COLO829 (cell line): ENCODE data around the gene CLPTM1L.
"Not testable (repeated sequence)": the region's sequence is repeated elsewhere in the genome, so short reads cannot be mapped to it uniquely, and the experiment has no call there.

Source experiments
- DNase-seq: peaks from one replicate; pipeline ENCODE4 v3.0.0; 2012; ENCODE audit warnings: low spot score

Gene CLPTM1L

GRCh38 chr5:1312993-1313833 lies 31.7 kb downstream of the CLPTM1L start:
- DNase-seq: no peak

DNA sequence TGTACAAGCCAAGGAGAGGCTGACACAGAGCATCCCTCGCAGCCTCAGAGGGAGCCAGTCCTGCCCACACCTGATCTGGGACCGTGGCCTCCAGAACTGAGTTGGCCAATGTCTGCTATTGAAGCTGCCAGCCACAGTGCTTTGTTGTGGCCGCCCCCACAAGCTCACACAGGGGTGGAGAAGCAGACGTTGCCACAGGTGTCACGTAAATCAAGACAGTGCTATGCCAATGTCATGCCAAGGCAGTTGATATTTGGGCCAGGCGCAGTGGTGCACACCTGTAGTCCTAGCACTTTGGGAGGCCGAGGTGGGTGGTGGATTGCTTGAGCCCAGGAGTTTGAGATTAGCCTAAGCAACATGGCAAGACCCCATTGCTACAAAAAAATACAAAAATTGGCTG lies 32.7 kb downstream of the CLPTM1L start:
- DNase-seq: no peak

DNA sequence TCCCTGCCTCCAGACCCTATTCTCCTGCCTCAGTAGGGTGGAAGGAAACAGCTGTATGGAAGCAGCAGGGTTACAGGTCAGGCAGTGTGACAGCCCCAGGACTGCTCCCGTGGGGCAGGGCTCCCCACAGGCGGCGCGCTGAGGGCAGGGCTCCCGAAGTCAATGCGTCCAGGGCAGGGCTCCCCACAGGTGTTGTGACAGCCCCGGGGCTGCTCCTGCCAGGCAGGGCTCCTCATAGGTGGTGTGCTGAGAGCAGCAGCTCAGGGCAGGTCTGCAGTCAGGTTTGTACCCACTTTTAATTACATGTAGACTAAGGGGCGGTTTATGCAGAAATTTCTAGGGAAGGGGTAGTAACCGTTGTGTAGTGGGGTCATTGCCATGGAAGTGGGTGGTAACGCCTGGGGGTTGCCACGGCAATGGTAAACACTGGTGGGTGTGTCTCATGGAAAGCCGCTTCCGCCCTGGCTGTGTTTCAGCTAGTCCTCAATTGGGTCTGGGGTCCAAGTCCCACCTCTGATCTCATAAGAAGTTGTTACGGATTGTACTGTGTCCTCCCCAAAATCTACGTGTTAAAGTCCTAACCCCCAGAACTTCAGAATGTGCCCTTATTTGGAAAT lies 33.4 kb downstream of the CLPTM1L start:
- no peak for DNase-seq

DNA sequence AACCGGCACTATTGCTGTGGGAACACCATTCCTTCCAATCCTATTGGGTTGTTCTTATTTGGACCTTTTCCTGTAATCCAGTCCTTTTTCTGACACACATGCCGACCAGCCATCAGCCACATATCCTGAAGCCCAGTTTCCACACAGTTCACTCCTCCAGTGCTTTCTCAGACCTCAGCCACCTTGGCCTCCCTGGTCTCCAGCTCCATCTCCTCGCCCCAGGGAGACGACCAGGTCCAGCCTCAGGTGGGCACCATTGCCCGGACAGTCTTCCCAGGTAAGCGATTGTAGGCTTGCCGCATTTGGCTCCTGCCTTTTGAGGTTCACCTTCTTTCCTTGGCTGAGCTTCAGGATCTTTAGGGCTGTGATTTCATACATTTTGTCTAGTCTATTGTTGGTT lies 34.8 kb downstream of the CLPTM1L start:
- DNase-seq: no peak

DNA sequence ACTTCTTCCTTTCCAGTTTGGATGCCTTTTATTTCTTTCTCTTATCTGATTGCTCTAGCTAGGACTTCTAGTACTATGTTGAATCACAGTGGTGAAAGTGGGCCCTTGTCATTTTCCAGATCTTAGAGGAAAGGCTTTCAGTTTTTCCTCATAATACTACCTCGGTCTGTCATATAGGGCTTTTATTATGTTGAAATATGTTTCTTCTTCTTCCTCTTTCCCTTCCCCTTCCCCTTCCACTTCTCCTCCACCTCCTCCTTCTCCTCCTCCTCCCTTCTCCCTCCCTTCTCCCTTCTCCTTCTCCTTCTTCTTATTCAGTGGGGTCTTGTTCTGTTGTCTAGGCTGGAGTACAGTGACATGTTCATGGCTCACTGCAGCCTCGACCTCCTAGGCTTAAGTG lies 40.9 kb downstream of the CLPTM1L start:
- no peak for DNase-seq

- no peak for DNase-seq
Measured at GRCh38 chr5:1302258-1302657, 42.6 kb downstream of the CLPTM1L start.

GRCh38 chr5:1300581-1301083 lies 44.3 kb downstream of the CLPTM1L start:
- no peak for DNase-seq

GRCh38 chr5:1299961-1300360 lies 44.9 kb downstream of the CLPTM1L start:
- DNase-seq: no peak

- DNase-seq: no peak
Measured at GRCh38 chr5:1299511-1299850, 45.4 kb downstream of the CLPTM1L start.

- no peak for DNase-seq
Measured at GRCh38 chr5:1298723-1299510, 46.0 kb downstream of the CLPTM1L start.

GRCh38 chr5:1298067-1298551 lies 46.8 kb downstream of the CLPTM1L start:
- DNase-seq: no peak

GRCh38 chr5:1297243-1297642 lies 47.7 kb downstream of the CLPTM1L start:
- no peak for DNase-seq

GRCh38 chr5:1295650-1296037 lies 49.3 kb downstream of the CLPTM1L start:
- no peak for DNase-seq

- no peak for DNase-seq
Measured at GRCh38 chr5:1294835-1295649, 49.9 kb downstream of the CLPTM1L start, which contains the start of gene TERT. TSS of gene TERT (minus strand) at chr5:1295068. CDS start at chr5:1294989, 79 bp downstream.

GRCh38 chr5:1294206-1294834 lies 50.6 kb downstream of the CLPTM1L start:
- no peak for DNase-seq

DNA sequence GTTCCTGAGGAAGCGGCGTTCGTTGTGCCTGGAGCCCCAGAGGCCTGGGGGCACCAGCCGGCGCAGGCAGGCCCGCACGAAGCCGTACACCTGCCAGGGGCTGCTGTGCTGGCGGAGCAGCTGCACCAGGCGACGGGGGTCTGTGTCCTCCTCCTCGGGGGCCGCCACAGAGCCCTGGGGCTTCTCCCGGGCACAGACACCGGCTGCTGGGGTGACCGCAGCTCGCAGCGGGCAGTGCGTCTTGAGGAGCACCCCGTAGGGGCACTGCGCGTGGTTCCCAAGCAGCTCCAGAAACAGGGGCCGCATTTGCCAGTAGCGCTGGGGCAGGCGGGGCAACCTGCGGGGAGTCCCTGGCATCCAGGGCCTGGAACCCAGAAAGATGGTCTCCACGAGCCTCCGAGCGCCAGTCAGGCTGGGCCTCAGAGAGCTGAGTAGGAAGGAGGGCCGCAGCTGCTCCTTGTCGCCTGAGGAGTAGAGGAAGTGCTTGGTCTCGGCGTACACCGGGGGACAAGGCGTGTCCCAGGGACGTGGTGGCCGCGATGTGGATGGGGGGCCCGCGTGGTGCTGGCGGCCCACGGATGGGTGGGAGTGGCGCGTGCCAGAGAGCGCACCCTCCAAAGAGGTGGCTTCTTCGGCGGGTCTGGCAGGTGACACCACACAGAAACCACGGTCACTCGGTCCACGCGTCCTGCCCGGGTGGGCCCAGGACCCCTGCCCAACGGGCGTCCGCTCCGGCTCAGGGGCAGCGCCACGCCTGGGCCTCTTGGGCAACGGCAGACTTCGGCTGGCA lies 51.3 kb downstream of the CLPTM1L start:
- DNase-seq: no peak

DNA sequence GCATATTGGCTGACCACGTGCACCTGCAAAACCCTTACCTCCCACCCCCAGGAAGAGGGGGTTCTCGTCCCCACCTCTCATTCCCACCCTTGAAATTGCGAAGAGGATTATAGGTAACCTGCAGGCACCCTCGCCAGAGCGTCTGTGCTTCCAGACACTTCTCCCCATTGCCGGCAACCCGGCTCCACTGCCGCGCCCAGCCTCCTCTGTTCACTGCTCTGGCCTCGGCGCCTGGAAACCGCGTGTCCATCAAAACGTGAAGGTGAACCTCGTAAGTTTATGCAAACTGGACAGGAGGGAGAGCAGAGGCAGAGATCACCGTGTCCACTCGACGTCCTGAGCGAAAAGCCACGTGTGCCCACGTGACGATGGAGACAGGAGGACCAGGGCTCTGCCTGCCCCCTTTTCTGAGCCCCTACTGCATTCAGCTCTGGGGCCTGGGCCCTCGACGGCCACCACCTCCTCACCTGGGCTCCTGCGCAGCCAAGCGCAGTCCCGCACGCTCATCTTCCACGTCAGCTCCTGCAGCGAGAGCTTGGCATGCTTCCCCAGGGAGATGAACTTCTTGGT lies 52.0 kb downstream of the CLPTM1L start:
- no peak for DNase-seq

- no peak for DNase-seq
Measured at GRCh38 chr5:1292139-1292538, 52.8 kb downstream of the CLPTM1L start.

DNA sequence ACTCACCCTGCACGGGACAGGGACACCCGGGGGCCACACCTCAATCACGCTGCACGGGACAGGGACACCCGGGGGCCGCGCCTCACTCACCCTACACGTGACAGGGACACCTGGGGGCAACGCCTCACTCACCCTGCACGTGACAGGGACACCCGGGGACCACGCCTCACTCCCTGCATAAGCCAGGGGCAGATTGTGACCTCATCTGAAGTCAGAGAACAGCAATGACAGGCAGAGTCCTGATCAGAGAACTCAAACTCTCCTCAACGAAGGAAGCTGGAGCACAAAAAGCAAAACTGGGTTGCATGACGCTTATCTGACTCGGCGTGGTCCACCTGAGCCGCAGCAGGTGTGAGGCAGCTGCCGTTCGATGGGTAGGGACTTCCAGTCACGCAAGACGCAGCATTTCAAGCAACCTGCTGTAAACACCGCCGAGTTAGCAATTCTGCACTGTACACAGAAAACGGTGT lies 53.3 kb downstream of the CLPTM1L start:
- DNase-seq: no peak

DNA sequence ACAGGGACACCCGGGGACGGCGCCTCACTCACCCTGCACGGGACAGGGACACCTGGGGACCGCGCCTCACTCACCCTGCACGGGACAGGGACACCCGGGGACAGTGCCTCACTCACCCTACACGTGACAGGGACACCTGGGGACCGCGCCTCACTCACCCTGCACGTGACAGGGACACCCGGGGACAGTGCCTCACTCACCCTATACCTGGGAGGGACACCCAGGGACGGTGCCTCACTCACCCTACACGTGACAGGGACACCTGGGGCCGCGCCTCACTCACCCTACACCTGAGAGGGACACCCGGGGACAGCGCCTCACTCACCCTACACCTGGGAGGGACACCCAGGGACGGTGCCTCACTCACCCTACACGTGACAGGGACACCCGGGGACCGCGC lies 53.9 kb downstream of the CLPTM1L start:
- DNase-seq: not testable (repeated sequence)
